Mesangial cell (primary cell): Measurements from ENCODE around the gene SEMA4F. TPM values are rescaled to one million over a fixed set of nuclear protein-coding genes. Genes with fewer than 3 reads are reported as not detected.

Experiments
- total RNA-seq: library from RNA; depleted of rRNA; stranded (reverse); fragments of >200 nt; gene quantifications from 2 replicates; pipeline ENCODE4 v1.2.3, GENCODE V29; 2015

The SEMA4F gene
- total RNA-seq, result 12.7 and 12.9 TPM in 2 replicates

GRCh38 chr2:74653985-74654882, at the start of gene SEMA4F:
SEMA4F (plus strand) TSS chr2:74654247; CDS start chr2:74654377, 130 bp downstream.

GRCh38 chr2:74648009-74648443, 6.0 kb upstream of the SEMA4F start, which contains the start of gene M1AP:
M1AP (minus strand) TSS chr2:74648330; CDS start chr2:74640275, 8,055 bp downstream.

Other genes with a start within 250 kb of the SEMA4F start
- gene C2orf81, start 232.6 kb upstream of the SEMA4F start, total RNA-seq, result 2.4 and 4.9 TPM in 2 replicates
- 46.8 and 49.0 TPM in 2 replicates for gene WDR54, start 232.5 kb upstream of the SEMA4F start, total RNA-seq
- gene RTKN, start 212.3 kb upstream of the SEMA4F start, total RNA-seq, result 39.1 and 48.0 TPM in 2 replicates
- 12.4 and 16.8 TPM in 2 replicates for gene INO80B, start 199.2 kb upstream of the SEMA4F start, total RNA-seq
- 56.4 and 113 TPM in 2 replicates for gene WBP1, start 195.8 kb upstream of the SEMA4F start, total RNA-seq
- 68.6 and 75.9 TPM in 2 replicates for gene MOGS, start 188.9 kb upstream of the SEMA4F start, total RNA-seq
- gene MRPL53, start 181.6 kb upstream of the SEMA4F start, total RNA-seq, result 26.5 and 31.4 TPM in 2 replicates
- 6.0 and 9.5 TPM in 2 replicates for gene CCDC142, start 171.2 kb upstream of the SEMA4F start, total RNA-seq
- 20.8 and 22.2 TPM in 2 replicates for gene TTC31, start 171.2 kb upstream of the SEMA4F start, total RNA-seq
- gene LBX2, start 154.6 kb upstream of the SEMA4F start, total RNA-seq, result 1.5 and 6.7 TPM in 2 replicates
- 10.4 and 15.0 TPM in 2 replicates for gene PCGF1, start 146.6 kb upstream of the SEMA4F start, total RNA-seq
- not detected in 2 replicates for gene TLX2, start 139.8 kb upstream of the SEMA4F start, total RNA-seq
- gene DQX1, start 128.0 kb upstream of the SEMA4F start, total RNA-seq, result not detected in 2 replicates
- gene AUP1, start 124.5 kb upstream of the SEMA4F start, total RNA-seq, result 96.3 and 120 TPM in 2 replicates
- gene HTRA2, start 124.3 kb upstream of the SEMA4F start, total RNA-seq, result 39.9 and 45.8 TPM in 2 replicates
- gene LOXL3, start 100.3 kb upstream of the SEMA4F start, total RNA-seq, result 9.0 and 14.8 TPM in 2 replicates
- gene DOK1, start 99.5 kb upstream of the SEMA4F start, total RNA-seq, result 32.8 and 43.5 TPM in 2 replicates
- gene M1AP, start 5.9 kb upstream of the SEMA4F start, total RNA-seq, result 1.1 and 1.3 TPM in 2 replicates
- 3.9 and 9.8 TPM in 2 replicates for gene HK2, start 179.9 kb downstream of the SEMA4F start, total RNA-seq